ENCODE measurements around the gene CPNE2. TPM values are rescaled to one million over a fixed set of nuclear protein-coding genes. Genes with fewer than 3 reads are reported as not detected.

The CPNE2 gene
- total RNA-seq, 1 experiment from 2014 or later = 35.2 TPM

- intact Hi-C loops (cut with micrococcal nuclease; ENCODE audit: unreplicated experiment) = loop anchor here (5.0 to 10.0 kb wide), 2 partner anchors 220 to 372 kb away; no protein-coding TSS in a partner anchor
Observed at GRCh38 chr16:57166951-57167350, 74.6 kb downstream of the CPNE2 start.

GRCh38 chr16:57167538-57167937, 75.2 kb downstream of the CPNE2 start:
- peaks cover 17% of the 10 kb centered on the region for H3K36me3 ChIP-seq (ENCODE audit: low read depth)
- intact Hi-C loops (cut with micrococcal nuclease; ENCODE audit: unreplicated experiment) = loop anchor here (5.0 to 10.0 kb wide), 2 partner anchors 220 to 373 kb away; no protein-coding TSS in a partner anchor

More at GRCh38 chr16:57166951-57167350, 74.6 kb downstream of the CPNE2 start:
- ChIA-PET POLR2A (ENCODE audit: unreplicated experiment) (no interaction called here), CTCF (no interaction called here)
- no peak for DNase-seq
- H3K4me2 ChIP-seq = no peak overlapping the region
- peaks cover 5% of the 10 kb centered on the region; the same call in 1 of the 2 replicates for H4K20me1 ChIP-seq (ENCODE audit: insufficient read depth)
- H3K9me2 ChIP-seq (ENCODE audit: insufficient read depth) = no peaks in the 10 kb centered on the region
- H3K27me3 ChIP-seq (ENCODE audit: insufficient read depth, low read depth) = no peaks in the 10 kb centered on the region
- H3F3A ChIP-seq (ENCODE audit: insufficient read depth, low read depth) = no peaks in the 10 kb centered on the region; the same call in none of the 2 replicates
- H3K4me3 ChIP-seq = no peak overlapping the region
- H3K4me1 ChIP-seq (replicated peaks; ENCODE audit: insufficient read depth) = no peaks in the 10 kb centered on the region
- H2AFZ ChIP-seq = no peak overlapping the region
- H3K79me2 ChIP-seq (ENCODE audit: low read depth) = no peaks in the 10 kb centered on the region
- H3K27ac ChIP-seq = no peak overlapping the region
- peaks cover 18% of the 10 kb centered on the region for H3K36me3 ChIP-seq (ENCODE audit: low read depth)
- TF ChIP-seq, protein P1, sequence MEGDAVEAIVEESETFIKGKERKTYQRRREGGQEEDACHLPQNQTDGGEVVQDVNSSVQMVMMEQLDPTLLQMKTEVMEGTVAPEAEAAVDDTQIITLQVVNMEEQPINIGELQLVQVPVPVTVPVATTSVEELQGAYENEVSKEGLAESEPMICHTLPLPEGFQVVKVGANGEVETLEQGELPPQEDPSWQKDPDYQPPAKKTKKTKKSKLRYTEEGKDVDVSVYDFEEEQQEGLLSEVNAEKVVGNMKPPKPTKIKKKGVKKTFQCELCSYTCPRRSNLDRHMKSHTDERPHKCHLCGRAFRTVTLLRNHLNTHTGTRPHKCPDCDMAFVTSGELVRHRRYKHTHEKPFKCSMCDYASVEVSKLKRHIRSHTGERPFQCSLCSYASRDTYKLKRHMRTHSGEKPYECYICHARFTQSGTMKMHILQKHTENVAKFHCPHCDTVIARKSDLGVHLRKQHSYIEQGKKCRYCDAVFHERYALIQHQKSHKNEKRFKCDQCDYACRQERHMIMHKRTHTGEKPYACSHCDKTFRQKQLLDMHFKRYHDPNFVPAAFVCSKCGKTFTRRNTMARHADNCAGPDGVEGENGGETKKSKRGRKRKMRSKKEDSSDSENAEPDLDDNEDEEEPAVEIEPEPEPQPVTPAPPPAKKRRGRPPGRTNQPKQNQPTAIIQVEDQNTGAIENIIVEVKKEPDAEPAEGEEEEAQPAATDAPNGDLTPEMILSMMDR (conservative IDR thresholded peaks at IDR 0.05) = no peak
- TF ChIP-seq EZH2 (IDR thresholded peaks at IDR 0.05; ENCODE audit: low read depth) = no peak
- BruUV-seq (replicated peaks) = no TSS peak
- H3K9me3 ChIP-seq (ENCODE audit: insufficient read depth, low read depth) = no peaks in the 10 kb centered on the region

GRCh38 chr16:57167953-57168352, 75.6 kb downstream of the CPNE2 start:
- intact Hi-C loops (cut with micrococcal nuclease; ENCODE audit: unreplicated experiment) = loop anchor here (1.0 to 10.0 kb wide), 4 partner anchors 83 to 373 kb away; no protein-coding TSS in a partner anchor
- ChIA-PET CTCF (no interaction called here), POLR2A (ENCODE audit: unreplicated experiment) (no interaction called here)
- no peaks in the 10 kb centered on the region for H3K4me1 ChIP-seq (replicated peaks; ENCODE audit: insufficient read depth)
- DNase-seq = peak in 1 of 2 experiments; percentile 51
- H3K9me3 ChIP-seq (ENCODE audit: insufficient read depth, low read depth) = no peaks in the 10 kb centered on the region
- no peak overlapping the region for H3K4me3 ChIP-seq
- no peak overlapping the region for H3K4me2 ChIP-seq
- H3K27me3 ChIP-seq (ENCODE audit: insufficient read depth, low read depth) = no peaks in the 10 kb centered on the region
- H4K20me1 ChIP-seq (ENCODE audit: insufficient read depth) = peaks cover 5% of the 10 kb centered on the region; the same call in 1 of the 2 replicates
- H3K79me2 ChIP-seq (ENCODE audit: low read depth) = no peaks in the 10 kb centered on the region
- no TSS peak for BruUV-seq (replicated peaks)
- no peak overlapping the region for H2AFZ ChIP-seq
- H3K27ac ChIP-seq = no peak overlapping the region
- no peak for TF ChIP-seq EZH2 (IDR thresholded peaks at IDR 0.05; ENCODE audit: low read depth)
- TF ChIP-seq, protein P1 (conservative IDR thresholded peaks at IDR 0.05) = peak; percentile 73
- H3K36me3 ChIP-seq (ENCODE audit: low read depth) = peaks cover 22% of the 10 kb centered on the region
- H3F3A ChIP-seq (ENCODE audit: insufficient read depth, low read depth) = peaks cover 2% of the 10 kb centered on the region
- H3K9me2 ChIP-seq (ENCODE audit: insufficient read depth) = no peaks in the 10 kb centered on the region

More at GRCh38 chr16:57167538-57167937, 75.2 kb downstream of the CPNE2 start:
- no peaks in the 10 kb centered on the region for H3K27me3 ChIP-seq (ENCODE audit: insufficient read depth, low read depth)
- CTCF ChIA-PET = no interaction called here
- H4K20me1 ChIP-seq (ENCODE audit: insufficient read depth) = peaks cover 5% of the 10 kb centered on the region; the same call in 1 of the 2 replicates
- BruUV-seq (replicated peaks) = no TSS peak
- DNase-seq = no peak
- no peaks in the 10 kb centered on the region for H3K9me2 ChIP-seq (ENCODE audit: insufficient read depth)
- no peak overlapping the region for H3K4me2 ChIP-seq
- POLR2A ChIA-PET (ENCODE audit: unreplicated experiment) = no interaction called here
- H3K79me2 ChIP-seq (ENCODE audit: low read depth) = no peaks in the 10 kb centered on the region
- no peak overlapping the region for H3K27ac ChIP-seq
- TF ChIP-seq, protein P1 (conservative IDR thresholded peaks at IDR 0.05) = no peak
- no peak for TF ChIP-seq EZH2 (IDR thresholded peaks at IDR 0.05; ENCODE audit: low read depth)
- no peaks in the 10 kb centered on the region for H3K9me3 ChIP-seq (ENCODE audit: insufficient read depth, low read depth)
- no peak overlapping the region for H3K4me3 ChIP-seq
- no peaks in the 10 kb centered on the region for H3K4me1 ChIP-seq (replicated peaks; ENCODE audit: insufficient read depth)
- H2AFZ ChIP-seq = no peak overlapping the region
- no peaks in the 10 kb centered on the region; the same call in none of the 2 replicates for H3F3A ChIP-seq (ENCODE audit: insufficient read depth, low read depth)
